Measurements from ENCODE around the gene POLR2J. TPM values are rescaled to one million over a fixed set of nuclear protein-coding genes. Genes with fewer than 3 reads are reported as not detected.
"Not testable (repeated sequence)": the region's sequence is repeated elsewhere in the genome, so short reads cannot be mapped to it uniquely, and the experiment has no call there.

The POLR2J gene
- total RNA-seq, 2 donors from 2014 or later = 23.2 to 46.4 TPM

GRCh38 chr7:102490529-102491075 lies 11.9 kb upstream of the POLR2J start:
- DNase-seq (ENCODE audit: low spot score); H3K4me1 ChIP-seq (replicated peaks); H3K9me3 ChIP-seq; H3K36me3 ChIP-seq; H3K27ac ChIP-seq; H3K27me3 ChIP-seq (replicated peaks; ENCODE audit: insufficient read depth); intact Hi-C loops (cut with DNase I); H3K4me3 ChIP-seq: not testable (repeated sequence)
- no CpG with 5 or more reads among the region's 12 CpGs for WGBS

- H3K9me3 ChIP-seq; H3K36me3 ChIP-seq; H3K27ac ChIP-seq; intact Hi-C loops (cut with DNase I); H3K4me3 ChIP-seq; H3K27me3 ChIP-seq (replicated peaks; ENCODE audit: insufficient read depth); DNase-seq (ENCODE audit: low spot score); H3K4me1 ChIP-seq (replicated peaks): not testable (repeated sequence)
- WGBS = no CpG with 5 or more reads among the region's 5 CpGs
Measured at GRCh38 chr7:102484317-102484716, 5.6 kb upstream of the POLR2J start.

DNA sequence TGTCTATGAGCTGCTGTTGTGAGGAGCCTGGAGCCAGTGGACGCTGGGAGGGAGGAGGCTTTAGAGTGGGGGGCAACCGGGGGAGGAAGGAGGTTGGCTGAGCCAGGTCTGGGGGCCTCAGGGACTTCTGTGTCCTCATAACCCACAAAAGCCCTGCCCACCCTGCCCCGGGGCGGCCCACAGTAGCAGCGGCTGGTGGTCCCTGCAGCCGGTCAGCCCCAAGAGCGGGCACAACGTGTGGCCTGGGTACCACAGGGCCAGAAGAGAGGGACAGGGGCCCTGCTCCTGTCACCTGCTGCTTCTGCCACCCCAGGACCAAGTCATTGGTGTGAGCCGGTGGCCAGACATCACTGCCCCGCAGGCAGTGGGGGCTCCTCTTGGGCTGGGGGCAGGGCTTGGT lies 3.2 kb upstream of the POLR2J start:
- H3K27ac ChIP-seq; intact Hi-C loops (cut with DNase I); DNase-seq (ENCODE audit: low spot score); H3K4me1 ChIP-seq (replicated peaks); H3K36me3 ChIP-seq; H3K9me3 ChIP-seq; H3K27me3 ChIP-seq (replicated peaks; ENCODE audit: insufficient read depth); H3K4me3 ChIP-seq: not testable (repeated sequence)
- whole genome bisulfite sequencing = no CpG with 5 or more reads among the region's 10 CpGs

- H3K4me1 ChIP-seq (replicated peaks); H3K4me3 ChIP-seq; H3K27me3 ChIP-seq (replicated peaks; ENCODE audit: insufficient read depth); intact Hi-C loops (cut with DNase I); H3K9me3 ChIP-seq; H3K36me3 ChIP-seq; H3K27ac ChIP-seq: not testable (repeated sequence)
- peak; percentile 7 for DNase-seq (ENCODE audit: low spot score)
- WGBS = 9% methylated on average over 9 of the region's 11 CpGs
- TF ChIP-seq, protein P1, sequence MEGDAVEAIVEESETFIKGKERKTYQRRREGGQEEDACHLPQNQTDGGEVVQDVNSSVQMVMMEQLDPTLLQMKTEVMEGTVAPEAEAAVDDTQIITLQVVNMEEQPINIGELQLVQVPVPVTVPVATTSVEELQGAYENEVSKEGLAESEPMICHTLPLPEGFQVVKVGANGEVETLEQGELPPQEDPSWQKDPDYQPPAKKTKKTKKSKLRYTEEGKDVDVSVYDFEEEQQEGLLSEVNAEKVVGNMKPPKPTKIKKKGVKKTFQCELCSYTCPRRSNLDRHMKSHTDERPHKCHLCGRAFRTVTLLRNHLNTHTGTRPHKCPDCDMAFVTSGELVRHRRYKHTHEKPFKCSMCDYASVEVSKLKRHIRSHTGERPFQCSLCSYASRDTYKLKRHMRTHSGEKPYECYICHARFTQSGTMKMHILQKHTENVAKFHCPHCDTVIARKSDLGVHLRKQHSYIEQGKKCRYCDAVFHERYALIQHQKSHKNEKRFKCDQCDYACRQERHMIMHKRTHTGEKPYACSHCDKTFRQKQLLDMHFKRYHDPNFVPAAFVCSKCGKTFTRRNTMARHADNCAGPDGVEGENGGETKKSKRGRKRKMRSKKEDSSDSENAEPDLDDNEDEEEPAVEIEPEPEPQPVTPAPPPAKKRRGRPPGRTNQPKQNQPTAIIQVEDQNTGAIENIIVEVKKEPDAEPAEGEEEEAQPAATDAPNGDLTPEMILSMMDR (IDR thresholded peaks at IDR 0.05) = peak in 1 of 4 experiments; percentile 56
Measured at GRCh38 chr7:102479982-102480637, 1.4 kb upstream of the POLR2J start.

- H3K4me3 ChIP-seq; H3K9me3 ChIP-seq; H3K27ac ChIP-seq; H3K4me1 ChIP-seq (replicated peaks); H3K36me3 ChIP-seq; DNase-seq (ENCODE audit: low spot score); H3K27me3 ChIP-seq (replicated peaks; ENCODE audit: insufficient read depth); intact Hi-C loops (cut with DNase I): not testable (repeated sequence)
- no CpG with 5 or more reads among the region's 10 CpGs for WGBS
Measured at GRCh38 chr7:102479209-102479584, 475 bp upstream of the POLR2J start.

GRCh38 chr7:102474736-102475435 lies 3.8 kb downstream of the POLR2J start:
- intact Hi-C loops (cut with DNase I); H3K4me3 ChIP-seq; H3K36me3 ChIP-seq; H3K9me3 ChIP-seq; H3K27ac ChIP-seq; H3K27me3 ChIP-seq (replicated peaks; ENCODE audit: insufficient read depth); H3K4me1 ChIP-seq (replicated peaks): not testable (repeated sequence)
- DNase-seq (ENCODE audit: low spot score) = peak; percentile 1
- WGBS = 66% methylated on average over 7 of the region's 19 CpGs

DNA sequence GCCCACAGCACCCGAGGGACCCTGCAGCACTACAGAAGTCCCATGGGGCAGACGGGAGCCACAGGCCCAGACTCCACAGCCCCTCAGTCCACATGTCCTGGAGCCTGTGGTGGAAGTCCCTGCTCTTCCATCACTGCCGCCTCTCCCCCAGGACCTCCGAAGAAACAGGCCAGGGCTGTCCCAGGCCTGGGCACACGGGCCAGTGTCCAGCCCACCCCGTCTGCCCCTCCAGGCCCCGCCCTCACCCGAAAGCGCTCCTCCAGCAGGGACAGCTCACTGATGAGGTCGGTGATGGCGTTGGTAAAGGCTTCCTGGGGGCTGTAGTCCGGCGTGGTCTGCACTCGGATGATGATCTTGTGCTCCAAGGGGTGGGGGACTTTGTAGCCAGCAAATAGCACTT lies 4.6 kb downstream of the POLR2J start:
- H3K4me1 ChIP-seq (replicated peaks); intact Hi-C loops (cut with DNase I); DNase-seq (ENCODE audit: low spot score); H3K36me3 ChIP-seq; H3K4me3 ChIP-seq; H3K27ac ChIP-seq; H3K9me3 ChIP-seq; H3K27me3 ChIP-seq (replicated peaks; ENCODE audit: insufficient read depth): not testable (repeated sequence)
- 84% methylated on average over 9 of the region's 14 CpGs for WGBS

GRCh38 chr7:102473271-102473991 lies 5.3 kb downstream of the POLR2J start:
- Histone ChIP-seq H3K9me3 (no peaks in the 10 kb centered on the region), H3K4me1 (replicated peaks) (no peaks in the 10 kb centered on the region), H3K4me3 (no peak overlapping the region), H3K36me3 (no peaks in the 10 kb centered on the region), H3K27ac (no peak overlapping the region), H3K27me3 (replicated peaks; ENCODE audit: insufficient read depth) (no peaks in the 10 kb centered on the region)
- WGBS = 78% methylated on average over 23 of the region's 23 CpGs
- TF ChIP-seq, protein P1 (IDR thresholded peaks at IDR 0.05) = no peak
- no peak for TF ChIP-seq POLR2A (IDR thresholded peaks at IDR 0.05)
- no peak for TF ChIP-seq POLR2AphosphoS5 (IDR thresholded peaks at IDR 0.05)
- intact Hi-C loops (cut with DNase I) = no loop called here
- DNase-seq (ENCODE audit: low spot score) = no peak

Measured in prostate gland (tissue), 2 donors.